ENCODE data around the gene FAM187B. TPM values are rescaled to one million over a fixed set of nuclear protein-coding genes. Genes with fewer than 3 reads are reported as not detected.
"Not testable (repeated sequence)": the region's sequence is repeated elsewhere in the genome, so short reads cannot be mapped to it uniquely, and the experiment has no call there.

The FAM187B gene
- total RNA-seq, 1 experiment from 2014 or later, result not detected

- H3K4me3 ChIP-seq, result no peak overlapping the region
- no peaks in the 10 kb centered on the region for H3K9me3 ChIP-seq (replicated peaks)
- DNase-seq (ENCODE audit: low read depth in 1 of 2, low spot score in 2 of 2), result no peak
- no peak overlapping the region for H3K27ac ChIP-seq
- no peaks in the 10 kb centered on the region for H3K36me3 ChIP-seq
- H3K27me3 ChIP-seq (replicated peaks), result 0 out of 2 replicates have a peak, but pooled peaks cover 3% of the 10 kb centered on the region
- H3K4me1 ChIP-seq (replicated peaks), result no peaks in the 10 kb centered on the region
Measured at GRCh38 chr19:35232912-35233311, 4.4 kb upstream of the FAM187B start.

GRCh38 chr19:35231956-35232645, 3.6 kb upstream of the FAM187B start:
- Histone ChIP-seq H3K4me3 (no peak overlapping the region), H3K27me3 (replicated peaks) (0 out of 2 replicates have a peak, but pooled peaks cover 3% of the 10 kb centered on the region), H3K4me1 (replicated peaks) (no peaks in the 10 kb centered on the region), H3K9me3 (replicated peaks) (no peaks in the 10 kb centered on the region), H3K27ac (no peak overlapping the region), H3K36me3 (no peaks in the 10 kb centered on the region)
- no peak for DNase-seq (ENCODE audit: low read depth in 1 of 2, low spot score in 2 of 2)

GRCh38 chr19:35229601-35230000, 1.1 kb upstream of the FAM187B start:
- Histone ChIP-seq H3K9me3 (replicated peaks) (no peaks in the 10 kb centered on the region), H3K27ac (no peak overlapping the region), H3K4me3 (no peak overlapping the region), H3K36me3 (no peaks in the 10 kb centered on the region), H3K4me1 (replicated peaks) (no peaks in the 10 kb centered on the region), H3K27me3 (replicated peaks) (peaks cover 10% of the 10 kb centered on the region)
- no peak for DNase-seq (ENCODE audit: low read depth in 1 of 2, low spot score in 2 of 2)

GRCh38 chr19:35226748-35227147, 1.8 kb downstream of the FAM187B start:
- no peak overlapping the region for H3K4me3 ChIP-seq
- no peaks in the 10 kb centered on the region for H3K4me1 ChIP-seq (replicated peaks)
- peaks cover 10% of the 10 kb centered on the region for H3K27me3 ChIP-seq (replicated peaks)
- H3K36me3 ChIP-seq, result no peaks in the 10 kb centered on the region
- H3K27ac ChIP-seq, result no peak overlapping the region
- no peaks in the 10 kb centered on the region for H3K9me3 ChIP-seq (replicated peaks)
- DNase-seq (ENCODE audit: low read depth in 1 of 2, low spot score in 2 of 2), result no peak

GRCh38 chr19:35225951-35226350, 2.6 kb downstream of the FAM187B start:
- no peaks in the 10 kb centered on the region for H3K9me3 ChIP-seq (replicated peaks)
- no peaks in the 10 kb centered on the region for H3K36me3 ChIP-seq
- H3K4me1 ChIP-seq (replicated peaks), result no peaks in the 10 kb centered on the region
- H3K27ac ChIP-seq, result no peak overlapping the region
- peaks cover 7% of the 10 kb centered on the region for H3K27me3 ChIP-seq (replicated peaks)
- no peak overlapping the region for H3K4me3 ChIP-seq
- no peak for DNase-seq (ENCODE audit: low read depth in 1 of 2, low spot score in 2 of 2)

- Histone ChIP-seq H3K27ac (no peak overlapping the region), H3K9me3 (replicated peaks) (no peaks in the 10 kb centered on the region)
- no peak for DNase-seq (ENCODE audit: low read depth in 1 of 2, low spot score in 2 of 2)
Measured at GRCh38 chr19:35224681-35225571, 3.6 kb downstream of the FAM187B start.

GRCh38 chr19:35223862-35224505, 4.6 kb downstream of the FAM187B start:
- DNase-seq (ENCODE audit: low read depth in 1 of 2, low spot score in 2 of 2), result no peak
- no peaks in the 10 kb centered on the region for H3K36me3 ChIP-seq

More at GRCh38 chr19:35224681-35225571, 3.6 kb downstream of the FAM187B start:
- Histone ChIP-seq H3K4me1 (replicated peaks) (no peaks in the 10 kb centered on the region), H3K36me3 (no peaks in the 10 kb centered on the region), H3K4me3 (no peak overlapping the region), H3K27me3 (replicated peaks) (peaks cover 7% of the 10 kb centered on the region)

GRCh38 chr19:35223084-35223790, 5.3 kb downstream of the FAM187B start:
- no peak overlapping the region for H3K4me3 ChIP-seq
- no peak overlapping the region for H3K27ac ChIP-seq

More at GRCh38 chr19:35223862-35224505, 4.6 kb downstream of the FAM187B start:
- no peaks in the 10 kb centered on the region for H3K4me1 ChIP-seq (replicated peaks)
- no peak overlapping the region for H3K4me3 ChIP-seq
- H3K27ac ChIP-seq, result no peak overlapping the region
- peaks cover 7% of the 10 kb centered on the region for H3K27me3 ChIP-seq (replicated peaks)
- H3K9me3 ChIP-seq (replicated peaks), result no peaks in the 10 kb centered on the region

GRCh38 chr19:35222373-35223015, 6.0 kb downstream of the FAM187B start:
- no peaks in the 10 kb centered on the region for H3K9me3 ChIP-seq (replicated peaks)
- H3K4me3 ChIP-seq, result no peak overlapping the region
- no peak overlapping the region for H3K27ac ChIP-seq
- no peak for DNase-seq (ENCODE audit: low read depth in 1 of 2, low spot score in 2 of 2)
- H3K27me3 ChIP-seq (replicated peaks), result peaks cover 7% of the 10 kb centered on the region
- no peaks in the 10 kb centered on the region for H3K4me1 ChIP-seq (replicated peaks)
- no peaks in the 10 kb centered on the region for H3K36me3 ChIP-seq

More at GRCh38 chr19:35223084-35223790, 5.3 kb downstream of the FAM187B start:
- DNase-seq (ENCODE audit: low read depth in 1 of 2, low spot score in 2 of 2), result no peak
- peaks cover 7% of the 10 kb centered on the region for H3K27me3 ChIP-seq (replicated peaks)
- no peaks in the 10 kb centered on the region for H3K4me1 ChIP-seq (replicated peaks)
- H3K9me3 ChIP-seq (replicated peaks), result no peaks in the 10 kb centered on the region
- H3K36me3 ChIP-seq, result no peaks in the 10 kb centered on the region

GRCh38 chr19:35220973-35221590, 7.5 kb downstream of the FAM187B start:
- H3K36me3 ChIP-seq; DNase-seq (ENCODE audit: low read depth in 1 of 2, low spot score in 2 of 2); H3K27ac ChIP-seq; H3K4me1 ChIP-seq (replicated peaks); H3K27me3 ChIP-seq (replicated peaks); H3K9me3 ChIP-seq (replicated peaks); H3K4me3 ChIP-seq: not testable (repeated sequence)

GRCh38 chr19:35220315-35220921, 8.1 kb downstream of the FAM187B start:
- no peaks in the 10 kb centered on the region for H3K4me1 ChIP-seq (replicated peaks)
- H3K9me3 ChIP-seq (replicated peaks), result no peaks in the 10 kb centered on the region
- H3K27ac ChIP-seq, result no peak overlapping the region
- no peaks in the 10 kb centered on the region for H3K27me3 ChIP-seq (replicated peaks)
- no peak overlapping the region for H3K4me3 ChIP-seq
- H3K36me3 ChIP-seq, result no peaks in the 10 kb centered on the region
- DNase-seq (ENCODE audit: low read depth in 1 of 2, low spot score in 2 of 2), result no peak

GRCh38 chr19:35219008-35219407, 9.5 kb downstream of the FAM187B start:
- H3K4me3 ChIP-seq, result no peak overlapping the region
- H3K27ac ChIP-seq, result no peak overlapping the region
- no peaks in the 10 kb centered on the region for H3K9me3 ChIP-seq (replicated peaks)
- H3K36me3 ChIP-seq, result no peaks in the 10 kb centered on the region
- H3K27me3 ChIP-seq (replicated peaks), result peaks cover 1% of the 10 kb centered on the region; the same call in 1 of the 2 replicates
- H3K4me1 ChIP-seq (replicated peaks), result no peaks in the 10 kb centered on the region
- DNase-seq (ENCODE audit: low read depth in 1 of 2, low spot score in 2 of 2), result no peak

Data from SJSA1 (cell line).